ENCODE results near the gene SLC35F4.
"Not testable (repeated sequence)": the region's sequence is repeated elsewhere in the genome, so short reads cannot be mapped to it uniquely, and the experiment has no call there.

Gene SLC35F4

GRCh38 chr14:57865403-57866198, at the start of gene SLC35F4:
TSS of gene SLC35F4 (minus strand) at chr14:57866092.
- peak; percentile 52 for DNase-seq (ENCODE audit: low spot score)

GRCh38 chr14:57909626-57910025, 43.7 kb upstream of the SLC35F4 start:
- no peak for DNase-seq (ENCODE audit: low spot score)

GRCh38 chr14:57903954-57904353, 38.1 kb upstream of the SLC35F4 start:
- no peak for DNase-seq (ENCODE audit: low spot score)

DNA sequence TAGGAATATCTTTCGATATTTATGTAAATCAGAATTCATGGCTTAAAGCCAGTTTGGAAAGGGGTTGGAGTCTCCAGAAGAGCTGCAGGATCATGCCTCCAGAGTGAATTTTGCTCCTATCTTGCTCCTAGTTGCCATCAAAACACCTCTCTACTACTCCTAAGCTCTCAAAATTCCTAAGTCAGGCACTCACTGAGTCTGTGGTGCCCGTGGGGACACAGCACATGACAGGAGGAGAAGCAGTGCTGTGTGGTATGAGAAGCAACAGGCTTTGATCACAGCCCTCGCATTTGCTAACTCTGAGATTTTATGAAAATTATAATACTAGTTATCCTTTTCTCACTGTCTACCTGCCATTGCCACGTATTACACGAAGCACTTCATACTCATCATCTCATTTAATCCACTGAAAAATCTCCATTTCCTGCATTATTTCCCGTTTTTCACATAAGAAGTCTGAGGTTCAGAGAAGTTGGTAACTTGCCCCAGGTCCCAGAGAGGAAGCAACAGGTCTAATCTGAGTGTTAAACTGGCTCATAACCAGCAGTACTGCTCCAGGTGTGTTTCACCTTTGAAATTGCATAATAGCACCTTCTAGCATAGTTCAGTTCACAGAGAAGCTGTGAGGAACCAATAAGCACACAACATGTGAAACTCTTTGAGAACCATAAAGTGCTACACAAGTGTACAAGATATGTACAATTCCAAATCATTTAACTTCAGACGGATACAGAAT, 33.1 kb upstream of the SLC35F4 start:
- no peak for DNase-seq (ENCODE audit: low spot score)

GRCh38 chr14:57897144-57897748, 31.4 kb upstream of the SLC35F4 start:
- no peak for DNase-seq (ENCODE audit: low spot score)

- no peak for DNase-seq (ENCODE audit: low spot score)
Observed at GRCh38 chr14:57889245-57889644, 23.4 kb upstream of the SLC35F4 start.

- no peak for DNase-seq (ENCODE audit: low spot score)
Observed at GRCh38 chr14:57884175-57884574, 18.3 kb upstream of the SLC35F4 start.

DNA sequence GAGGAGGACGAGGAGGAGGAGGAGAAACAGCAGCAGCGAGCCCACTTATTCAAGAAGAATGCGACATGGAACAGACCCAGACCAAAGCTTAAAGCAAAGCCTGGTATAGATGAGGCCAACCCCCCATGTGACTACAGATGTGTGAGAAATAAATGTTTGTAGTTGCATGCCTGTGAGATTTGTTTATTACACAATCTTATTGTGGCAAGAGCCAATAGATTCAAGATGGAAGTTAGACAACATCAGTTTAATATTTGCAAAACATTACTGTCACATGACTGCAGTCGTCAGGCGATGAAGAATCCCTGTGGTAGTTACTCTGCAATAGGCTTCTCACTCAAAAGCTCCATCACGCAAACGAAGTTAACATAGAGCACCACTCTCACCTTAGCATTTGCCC, 17.2 kb upstream of the SLC35F4 start:
- DNase-seq (ENCODE audit: low spot score), result peak; percentile 4

GRCh38 chr14:57879516-57879915, 13.6 kb upstream of the SLC35F4 start:
- no peak for DNase-seq (ENCODE audit: low spot score)

GRCh38 chr14:57875985-57876384, 10.1 kb upstream of the SLC35F4 start:
- DNase-seq (ENCODE audit: low spot score), result no peak

- DNase-seq (ENCODE audit: low spot score), result no peak
Observed at GRCh38 chr14:57875296-57875695, 9.4 kb upstream of the SLC35F4 start.

DNA sequence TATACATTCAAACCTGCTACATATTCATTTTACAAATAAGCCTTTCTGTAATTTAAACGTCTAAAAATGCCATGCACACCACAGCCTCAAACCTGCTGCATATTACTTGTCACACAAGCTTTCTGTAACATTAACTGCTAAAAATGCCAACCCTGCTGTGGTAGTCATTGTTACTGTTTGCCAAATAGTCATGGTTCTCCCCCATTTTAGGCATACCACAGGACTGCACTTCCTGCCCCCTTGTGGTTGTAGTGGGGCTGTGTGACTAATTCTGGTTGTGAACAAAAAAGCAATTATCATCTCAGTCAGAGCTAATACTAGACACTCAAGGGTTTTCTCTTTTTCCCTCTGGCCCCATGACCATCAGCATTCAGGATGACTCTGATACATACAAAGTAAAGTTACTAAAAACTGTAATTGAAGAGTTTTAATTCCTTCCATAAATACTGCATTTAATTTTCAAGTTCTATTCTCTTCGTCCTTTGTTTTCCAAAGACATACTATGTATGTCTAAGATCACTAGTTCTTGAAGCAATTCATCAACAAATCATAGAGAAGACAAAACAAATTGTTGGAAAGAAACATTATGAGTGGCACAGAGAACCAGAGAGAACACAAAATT, 5.7 kb upstream of the SLC35F4 start:
- DNase-seq (ENCODE audit: low spot score), result peak; percentile 81

GRCh38 chr14:57870686-57871457, 5.0 kb upstream of the SLC35F4 start:
- DNase-seq (ENCODE audit: low spot score), result no peak

GRCh38 chr14:57869617-57870016, 3.7 kb upstream of the SLC35F4 start:
- DNase-seq (ENCODE audit: low spot score), result no peak

DNA sequence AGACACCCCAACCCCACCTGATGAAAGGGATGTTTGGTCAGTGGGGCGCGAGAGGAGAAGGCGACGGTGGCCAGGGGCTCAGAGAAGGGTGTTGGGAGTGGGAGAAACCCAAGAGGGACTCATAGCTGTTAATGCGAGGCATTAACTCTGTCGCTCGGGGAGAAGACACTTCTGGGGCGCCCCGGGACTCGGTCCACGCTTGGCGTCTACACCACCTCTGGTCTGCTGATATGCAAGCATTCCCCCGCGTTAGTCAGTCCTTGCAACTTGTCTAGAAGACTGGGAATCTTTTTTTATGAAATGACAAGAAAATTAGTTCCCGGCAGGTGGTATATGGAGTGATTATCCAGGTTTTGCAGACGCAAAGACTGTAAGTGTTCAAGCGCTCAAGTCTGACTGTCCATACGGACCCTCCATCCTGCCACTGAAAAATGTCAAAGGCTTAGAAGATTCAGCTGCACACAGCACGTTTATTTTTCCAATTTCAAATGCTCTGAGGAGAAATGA, 360 bp upstream of the SLC35F4 start:
- no peak for DNase-seq (ENCODE audit: low spot score)

DNA sequence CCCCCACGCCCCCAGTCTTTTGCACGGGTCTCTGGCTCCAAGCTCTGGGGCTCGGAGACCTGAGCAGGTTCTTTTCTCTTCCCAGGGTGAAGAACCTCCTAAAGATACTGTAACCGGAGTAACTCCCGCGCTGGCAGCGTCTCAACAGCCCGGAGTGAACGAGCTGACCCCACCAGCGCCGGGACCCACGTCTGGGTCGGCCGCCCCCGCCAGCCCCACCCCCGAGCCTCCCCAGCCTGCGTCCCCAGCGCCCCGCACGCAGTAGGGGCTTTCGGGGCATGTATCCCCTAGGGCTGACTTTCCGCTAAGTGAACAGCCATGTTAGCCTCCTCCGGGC, 858 bp downstream of the SLC35F4 start:
- no peak for DNase-seq (ENCODE audit: low spot score)

DNA sequence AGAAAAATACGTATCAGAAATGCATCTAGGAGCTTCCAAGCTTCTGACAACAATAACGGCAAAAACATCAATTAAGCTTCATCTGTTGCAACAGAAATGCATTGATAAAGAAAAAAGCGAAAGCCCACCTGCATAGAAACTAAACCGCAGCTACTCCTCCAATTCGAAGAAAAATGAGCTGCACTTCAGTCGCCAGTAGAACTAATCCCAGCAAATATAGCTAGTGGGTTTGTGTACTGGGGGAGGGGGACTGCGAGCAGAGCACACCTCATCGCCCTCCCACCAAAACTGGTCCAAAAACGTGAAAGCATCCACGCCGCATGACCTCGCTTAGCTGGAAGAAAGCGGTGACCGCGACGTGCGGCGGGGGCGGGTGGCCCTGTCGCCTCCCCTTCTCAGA, 1.2 kb downstream of the SLC35F4 start:
- no peak for DNase-seq (ENCODE audit: low spot score)

DNA sequence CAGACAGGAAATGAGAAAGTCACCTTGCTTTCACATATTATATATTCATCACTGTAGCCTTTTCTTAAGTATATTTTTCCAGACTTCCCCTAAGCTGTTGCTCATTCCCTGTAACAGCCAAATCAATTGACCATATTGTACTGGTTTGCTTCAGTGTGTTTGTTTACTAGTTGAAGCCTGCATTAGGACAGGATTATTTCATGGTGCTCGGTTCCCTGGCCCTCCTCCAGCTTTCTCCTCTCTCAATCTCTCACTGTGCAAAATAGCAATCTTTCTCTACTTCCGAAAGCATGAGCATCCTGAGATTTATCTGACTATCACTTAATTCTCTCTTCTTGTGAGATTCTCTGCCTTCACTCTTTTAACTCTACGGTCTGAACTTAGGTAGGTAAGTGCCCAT, 2.4 kb downstream of the SLC35F4 start:
- DNase-seq (ENCODE audit: low spot score), result no peak

- DNase-seq (ENCODE audit: low spot score), result not testable (repeated sequence)
Observed at GRCh38 chr14:57855666-57856065, 10.2 kb downstream of the SLC35F4 start.

DNA sequence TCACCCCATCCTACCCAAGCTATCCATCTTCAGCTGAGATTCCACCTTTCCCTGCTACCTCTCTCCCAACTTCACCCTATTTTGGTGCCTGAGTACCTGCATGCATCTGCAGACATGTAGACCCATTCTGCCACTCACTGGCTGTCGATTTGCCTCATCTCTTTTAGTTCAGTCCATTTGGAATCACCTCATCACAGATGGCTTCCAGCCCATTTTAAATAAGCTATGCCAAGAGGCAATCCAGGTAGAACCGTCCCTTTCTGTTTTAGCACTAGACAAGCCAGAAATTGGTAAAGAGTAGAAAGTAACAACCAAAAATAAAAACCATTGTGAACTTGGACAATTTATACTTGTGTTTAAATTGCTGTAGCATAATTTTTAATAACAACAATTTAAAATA, 11.3 kb downstream of the SLC35F4 start:
- DNase-seq (ENCODE audit: low spot score), result no peak

GRCh38 chr14:57851354-57851753, 14.5 kb downstream of the SLC35F4 start:
- DNase-seq (ENCODE audit: low spot score), result no peak

DNA sequence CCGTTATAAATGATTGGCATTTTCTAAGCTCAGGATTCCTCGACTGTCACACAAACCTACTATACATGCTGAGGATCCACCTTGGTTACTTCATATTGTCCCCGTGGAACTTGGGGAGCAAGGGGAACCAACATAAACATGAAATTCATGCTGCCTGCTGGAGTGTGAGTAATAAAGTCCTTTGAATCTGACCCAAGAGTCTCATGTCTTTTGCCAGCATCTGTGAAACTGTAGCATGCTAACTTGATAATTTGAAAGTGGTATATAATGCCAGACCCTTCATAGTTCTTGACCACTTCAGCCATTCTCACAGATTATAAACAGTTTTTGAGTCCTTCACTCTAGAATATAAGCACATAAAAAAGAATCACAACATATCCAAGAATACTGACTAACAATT, 17.1 kb downstream of the SLC35F4 start:
- DNase-seq (ENCODE audit: low spot score), result no peak

Measured in GM03348 (cell line).